GM18511 (cell line): Measurements from ENCODE around the gene GRPR.
A peak's percentile ranks its signal among the peaks of the same experiment; 100 is the strongest.

Experiments used
- ATAC-seq: cut with Tn5 transposase; IDR thresholded peaks from one replicate; pipeline ENCODE4 v1.9.1; 2021; ENCODE audit warnings: mild to moderate bottlenecking, moderate library complexity; ENCODE audit not compliant: unreplicated experiment

The GRPR gene

DNA sequence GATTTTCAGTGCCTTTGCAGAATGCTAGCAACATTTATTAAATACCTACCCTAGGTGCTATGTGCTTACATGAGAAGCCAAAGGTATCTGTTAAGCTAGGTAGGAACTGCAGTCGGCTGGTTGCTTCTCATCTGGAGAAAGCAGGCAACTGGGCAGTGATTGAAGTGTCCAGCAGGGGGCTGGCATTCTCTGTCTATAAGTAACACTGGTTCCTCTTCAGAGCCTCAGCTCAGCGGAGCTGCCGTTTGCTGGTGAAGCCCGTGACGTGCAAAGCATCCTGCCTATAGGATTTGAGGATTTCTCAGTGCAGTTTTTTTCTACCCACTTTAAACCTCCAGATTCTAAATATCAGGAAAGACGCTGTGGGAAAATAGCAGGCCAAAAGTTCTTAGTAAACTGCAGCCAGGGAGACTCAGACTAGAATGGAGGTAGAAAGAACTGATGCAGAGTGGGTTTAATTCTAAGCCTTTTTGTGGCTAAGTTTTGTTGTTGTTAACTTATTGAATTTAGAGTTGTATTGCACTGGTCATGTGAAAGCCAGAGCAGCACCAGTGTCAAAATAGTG lies at the start of gene GRPR:
GRPR (plus strand) TSS at position 344 of the 565 bp plus-strand sequence. CDS start 389 bp downstream, outside the sequence.
- ATAC-seq = peak; percentile 59

DNA sequence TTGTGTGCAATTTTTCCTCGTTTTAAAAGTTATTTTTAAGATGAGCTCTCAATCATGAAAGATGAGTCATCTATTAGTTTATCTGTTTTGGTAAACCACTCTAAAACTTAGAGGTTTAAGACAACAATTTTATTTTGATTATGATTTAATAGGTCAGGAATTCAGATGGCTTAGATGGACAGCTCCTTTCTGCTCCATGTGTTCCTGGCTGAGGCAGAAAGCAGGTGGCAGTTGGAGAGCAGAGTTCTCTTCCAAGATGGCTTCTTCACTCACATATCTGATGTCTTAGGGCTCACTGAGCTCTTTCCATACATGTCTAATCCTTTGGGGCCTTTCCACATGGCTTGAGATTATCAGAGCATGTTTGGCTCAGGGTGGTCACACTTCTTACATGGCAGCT lies 48.3 kb upstream of the GRPR start:
- no peak for ATAC-seq

- no peak for ATAC-seq
Measured at GRCh38 chrX:16076834-16077233, 46.5 kb upstream of the GRPR start.

GRCh38 chrX:16077811-16078210 lies 45.6 kb upstream of the GRPR start:
- no peak for ATAC-seq

DNA sequence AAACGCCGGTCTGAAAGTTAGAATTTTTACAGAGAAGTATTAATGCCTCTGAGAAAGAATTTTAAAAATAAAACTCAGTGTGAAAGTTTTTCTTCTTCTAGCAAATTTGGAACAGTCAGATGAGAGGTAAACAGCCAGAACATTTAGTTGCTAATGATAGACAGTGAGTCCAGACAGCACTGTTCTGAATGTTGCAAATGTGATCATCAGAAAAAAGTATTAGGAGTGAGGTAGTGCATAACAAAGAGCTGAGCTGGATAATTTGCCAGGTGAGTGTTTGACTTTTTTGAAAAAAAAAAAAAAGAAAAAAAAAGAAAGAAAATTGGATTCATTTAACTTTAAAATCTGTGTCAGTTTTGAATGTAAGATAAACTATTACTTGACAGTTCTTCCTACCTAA lies 42.0 kb upstream of the GRPR start:
- ATAC-seq = no peak

- no peak for ATAC-seq
Measured at GRCh38 chrX:16082470-16083085, 40.8 kb upstream of the GRPR start.

DNA sequence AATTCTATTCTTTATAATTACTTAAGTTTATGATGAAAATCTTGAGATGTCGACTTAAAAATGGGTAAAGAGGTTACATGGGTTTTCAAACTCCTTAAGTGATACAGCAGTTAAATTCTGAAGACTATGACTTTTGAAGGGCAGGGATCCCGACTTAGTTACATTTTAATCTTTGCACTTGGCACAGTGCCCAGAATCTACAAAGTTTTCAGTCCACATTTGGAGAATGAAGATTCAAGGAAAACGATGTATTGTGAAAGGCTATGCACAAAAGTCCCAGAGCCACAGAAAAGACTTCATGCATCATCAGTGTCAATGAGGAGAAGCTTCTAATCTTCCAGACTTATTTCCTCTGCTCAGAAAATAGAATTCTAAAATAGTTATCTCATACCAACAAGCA lies 36.3 kb upstream of the GRPR start:
- ATAC-seq = no peak

- ATAC-seq = no peak
Measured at GRCh38 chrX:16089086-16089485, 34.3 kb upstream of the GRPR start.

- ATAC-seq = no peak
Measured at GRCh38 chrX:16096141-16096540, 27.2 kb upstream of the GRPR start.

- no peak for ATAC-seq
Measured at GRCh38 chrX:16100673-16101072, 22.7 kb upstream of the GRPR start.

- no peak for ATAC-seq
Measured at GRCh38 chrX:16101581-16101980, 21.8 kb upstream of the GRPR start.

- ATAC-seq = peak; percentile 51
Measured at GRCh38 chrX:16103625-16104024, 19.7 kb upstream of the GRPR start.

- no peak for ATAC-seq
Measured at GRCh38 chrX:16112428-16112827, 10.9 kb upstream of the GRPR start.

- no peak for ATAC-seq
Measured at GRCh38 chrX:16113978-16114565, 9.3 kb upstream of the GRPR start.

DNA sequence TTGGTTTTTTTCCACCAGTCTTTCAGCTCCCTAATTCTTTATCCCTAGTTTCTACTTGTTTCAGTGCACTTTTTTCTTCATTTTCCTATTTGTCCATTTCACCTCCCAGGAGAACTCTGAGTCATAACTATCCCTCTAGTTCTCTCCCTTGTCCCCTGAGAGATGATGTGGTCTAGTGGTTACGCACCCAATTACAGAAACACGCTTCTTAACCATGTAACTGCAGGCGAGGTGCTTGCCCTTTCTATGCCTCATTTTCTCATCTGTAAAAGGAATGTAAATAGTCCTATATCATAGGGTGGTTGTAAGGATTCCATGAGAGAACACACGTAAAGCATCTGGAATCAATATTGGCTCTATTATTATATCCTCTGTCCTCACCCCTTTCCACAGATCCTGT lies 8.8 kb upstream of the GRPR start:
- no peak for ATAC-seq

DNA sequence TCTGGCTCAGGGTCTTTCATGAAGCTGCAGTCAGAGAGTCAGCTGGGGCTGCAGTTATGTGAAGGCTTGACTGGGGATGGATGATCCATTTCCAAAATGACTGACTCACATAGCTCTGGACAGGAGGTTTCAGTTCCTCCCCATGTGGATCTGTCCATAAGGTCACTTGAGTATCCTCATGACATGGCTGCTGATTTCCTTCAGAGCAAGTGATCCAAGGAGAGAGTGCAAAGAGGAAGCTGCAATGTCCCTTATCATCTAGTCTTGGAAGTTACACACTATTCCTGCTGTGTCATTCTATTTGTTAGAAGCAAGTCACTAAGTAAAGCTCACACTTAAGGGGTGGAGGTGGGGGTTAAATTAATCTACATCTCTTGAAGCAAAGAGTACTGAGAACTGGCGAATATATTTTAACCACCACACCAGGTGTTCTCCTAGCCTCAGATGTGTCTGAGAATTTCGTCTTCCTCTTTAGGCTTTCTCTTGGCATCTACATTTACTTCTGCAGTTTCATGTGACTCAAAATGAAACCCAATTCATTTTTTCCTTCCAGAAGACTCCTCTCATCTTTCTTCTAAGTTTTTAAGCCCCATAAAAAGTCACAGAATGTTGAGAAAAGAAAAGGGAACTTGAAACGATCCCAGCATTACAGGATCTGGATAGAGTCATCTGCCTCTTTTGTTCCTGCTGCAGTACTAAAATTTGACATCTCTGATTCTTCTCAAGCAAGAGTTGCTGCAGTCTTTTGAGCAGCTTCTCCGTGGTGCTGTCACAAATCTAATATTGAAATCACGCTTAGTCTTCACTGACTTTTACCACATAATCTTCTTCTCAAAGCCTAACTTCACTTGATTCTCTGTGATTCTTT lies 3.8 kb upstream of the GRPR start:
- peak; percentile 88 for ATAC-seq

- no peak for ATAC-seq
Measured at GRCh38 chrX:16120431-16120830, 2.9 kb upstream of the GRPR start.

DNA sequence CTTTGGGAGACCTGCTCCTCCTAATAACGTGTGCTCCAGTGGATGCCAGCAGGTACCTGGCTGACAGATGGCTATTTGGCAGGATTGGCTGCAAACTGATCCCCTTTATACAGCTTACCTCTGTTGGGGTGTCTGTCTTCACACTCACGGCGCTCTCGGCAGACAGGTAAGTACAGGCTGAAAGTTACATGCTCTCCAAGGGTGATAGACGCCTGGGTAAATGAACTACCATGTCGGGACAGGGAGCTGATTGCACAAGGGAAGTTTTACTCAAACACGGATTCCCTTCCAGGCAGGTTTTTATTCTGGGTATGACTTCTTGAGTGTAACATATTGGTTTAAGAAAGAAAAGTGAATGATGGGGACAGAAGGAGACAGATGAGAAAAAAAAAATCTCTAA lies 836 bp downstream of the GRPR start:
- no peak for ATAC-seq

DNA sequence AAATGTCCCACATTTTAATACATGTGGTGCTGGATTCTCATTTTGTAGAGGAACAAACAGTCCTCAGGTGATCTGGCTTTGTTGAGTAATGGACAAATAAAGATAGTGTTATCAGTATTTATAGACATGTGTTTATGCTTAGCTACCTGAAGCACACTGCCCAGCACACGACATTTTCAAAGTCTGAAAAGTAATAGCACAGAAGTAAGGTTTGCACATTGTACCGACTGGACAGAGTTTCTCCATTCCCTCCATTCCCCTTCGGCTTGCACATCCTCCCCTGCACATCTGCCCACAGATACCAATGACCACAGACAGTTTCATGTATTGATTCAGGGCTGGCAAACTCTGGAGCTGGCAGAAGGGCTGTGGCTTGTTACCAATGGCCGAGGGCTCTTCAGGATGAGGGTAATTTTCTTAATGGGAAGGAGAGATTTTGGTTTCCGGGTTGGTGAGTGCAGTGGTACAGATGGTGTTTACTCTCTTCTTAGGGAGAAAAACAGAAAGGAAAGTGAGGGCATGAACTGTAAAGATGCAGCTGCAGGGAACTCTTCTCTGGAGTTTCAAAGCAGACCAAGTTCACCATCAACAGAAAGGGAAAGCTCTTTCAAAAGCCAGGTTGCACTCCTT lies 2.3 kb downstream of the GRPR start:
- ATAC-seq = no peak

DNA sequence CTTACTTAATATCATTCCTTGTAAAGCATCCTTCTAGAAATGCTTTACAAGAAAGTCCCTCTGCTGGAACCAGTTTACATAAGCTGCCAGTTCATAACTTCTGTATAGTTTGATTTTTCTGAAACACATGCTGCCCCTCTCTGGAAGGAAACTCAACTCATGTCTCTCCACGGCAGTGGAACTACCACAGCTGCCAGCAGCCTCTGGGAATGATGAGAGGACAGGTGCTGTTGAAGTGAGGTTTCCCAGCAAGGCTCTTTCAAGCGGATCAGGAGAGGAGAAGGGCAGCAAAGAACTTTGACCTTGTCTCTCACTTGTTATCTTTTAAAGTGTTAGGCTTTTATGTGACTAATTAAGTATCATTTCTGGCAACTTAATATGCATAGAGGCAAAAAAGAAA lies 7.3 kb downstream of the GRPR start:
- ATAC-seq = no peak

DNA sequence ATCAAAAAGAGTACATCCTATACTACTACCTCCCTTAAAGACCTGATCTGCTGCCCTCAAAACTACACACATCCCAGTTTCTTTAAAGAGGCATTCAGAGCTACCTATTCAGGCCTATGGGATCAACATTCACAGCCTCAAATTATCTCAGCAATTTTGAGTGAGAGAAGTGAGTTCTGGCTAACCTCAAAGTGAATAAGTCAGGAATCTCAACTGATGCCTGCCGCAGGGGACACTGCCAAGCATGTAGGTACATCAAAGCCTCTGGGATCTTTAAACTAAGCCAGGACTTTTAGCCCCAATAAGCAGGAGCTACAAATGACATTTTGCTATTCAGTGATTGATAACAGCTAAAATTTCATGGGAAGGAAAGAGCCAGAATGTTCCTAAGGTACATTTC lies 11.6 kb downstream of the GRPR start:
- ATAC-seq = no peak
